HEK293 (cell line): ENCODE data around the gene TMEM191C.
"Not testable (repeated sequence)": the region's sequence is repeated elsewhere in the genome, so short reads cannot be mapped to it uniquely, and the experiment has no call there.

Experiments used
- KLF7 ChIP-seq: fragments of 450-650 bp; formaldehyde crosslinking; IDR thresholded peaks from 2 replicates; pipeline ENCODE4 v1.5.1; 2016; ENCODE audit warnings: missing biosample characterization, missing genetic modification characterization, borderline replicate concordance
- OSR2 ChIP-seq: fragments of 450-650 bp; formaldehyde crosslinking; IDR thresholded peaks from 2 replicates; pipeline ENCODE4 v1.5.1; 2016; ENCODE audit warnings: missing biosample characterization, missing genetic modification characterization
- YY1 ChIP-seq: fragments of 450-650 bp; formaldehyde crosslinking; IDR thresholded peaks from 2 replicates; pipeline ENCODE4 v1.5.1; 2018; ENCODE audit warnings: missing biosample characterization, missing genetic modification characterization
- ZNF169 ChIP-seq: fragments of 450-650 bp; formaldehyde crosslinking; IDR thresholded peaks from 2 replicates; pipeline ENCODE4 v1.5.1; 2016; ENCODE audit warnings: missing biosample characterization, missing genetic modification characterization
- ZNF221 ChIP-seq: fragments of 450-650 bp; formaldehyde crosslinking; IDR thresholded peaks from 2 replicates; pipeline ENCODE4 v1.5.1; 2017; ENCODE audit warnings: missing biosample characterization, missing genetic modification characterization, borderline replicate concordance
- ZNF24 ChIP-seq: fragments of 450-650 bp; formaldehyde crosslinking; IDR thresholded peaks from 2 replicates; pipeline ENCODE4 v1.5.1; 2016; ENCODE audit warnings: missing biosample characterization, missing genetic modification characterization
- ZNF37A ChIP-seq: fragments of 450-650 bp; IDR thresholded peaks from 2 replicates; pipeline ENCODE4 v1.5.1; 2018; ENCODE audit warnings: missing biosample characterization, missing genetic modification characterization
- ZNF76 ChIP-seq: fragments of 450-650 bp; formaldehyde crosslinking; IDR thresholded peaks from 2 replicates; pipeline ENCODE4; 2016; ENCODE audit warnings: low read depth, missing biosample characterization, missing genetic modification characterization, borderline replicate concordance
- TF ChIP-seq, protein P1 (sequence below): fragments of 450-650 bp; formaldehyde crosslinking; IDR thresholded peaks from 2 replicates; pipeline ENCODE4 v1.5.1; 2016; ENCODE audit warnings: missing biosample characterization, missing genetic modification characterization
- TF ChIP-seq, protein P2 (sequence below): sonication (generic); formaldehyde crosslinking; IDR thresholded peaks from 2 replicates; pipeline ENCODE4 v1.8.1; 2022; ENCODE audit warnings: mild to moderate bottlenecking, moderate library complexity, missing genetic modification reagents
- TF ChIP-seq, protein P3 (sequence below): fragments of 450-650 bp; formaldehyde crosslinking; IDR thresholded peaks from 2 replicates; pipeline ENCODE4 v1.5.1; 2016; ENCODE audit warnings: missing biosample characterization, missing genetic modification characterization

DNA sequence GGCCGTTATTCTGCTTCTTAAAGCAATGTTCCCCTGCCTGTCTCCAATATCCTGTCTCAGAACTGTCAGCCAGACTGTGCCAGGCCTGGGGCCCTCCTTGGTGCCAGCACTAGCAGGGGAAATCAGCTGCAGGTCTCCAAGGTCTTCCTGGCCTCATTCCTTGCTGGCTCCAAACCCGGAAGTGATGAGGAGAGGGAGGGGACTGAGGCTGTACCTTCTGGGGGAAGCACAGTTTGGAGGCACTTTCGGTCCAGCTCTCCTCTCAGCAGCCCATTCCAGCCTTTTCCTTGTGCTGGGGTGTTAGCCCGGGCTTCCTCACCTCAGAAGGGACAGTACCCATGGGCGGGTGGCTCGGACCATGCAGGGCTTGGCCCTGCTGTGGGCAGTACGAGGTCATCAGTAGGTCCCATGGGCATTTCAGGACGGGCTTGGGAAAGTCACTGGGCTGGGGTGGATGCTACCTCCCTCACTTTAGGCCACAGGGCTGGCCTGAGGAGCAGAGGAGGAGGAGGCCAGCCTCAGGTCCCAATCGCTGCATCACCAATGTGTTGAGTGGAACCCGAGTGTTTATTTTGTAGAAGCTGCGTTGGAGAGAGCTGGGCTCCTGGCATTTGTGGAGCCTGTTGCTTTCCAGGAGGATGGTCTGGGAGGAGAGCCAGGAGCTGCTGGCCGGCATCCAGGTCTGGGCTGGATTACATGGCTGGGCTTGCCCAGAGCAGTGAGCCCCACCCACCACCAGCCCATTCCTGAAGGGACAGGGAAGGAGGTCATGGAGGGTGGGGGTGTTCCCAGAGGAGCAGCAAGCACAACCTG is 31.0 kb upstream of the TMEM191C start:
- TF ChIP-seq ZNF169 (tag by site-specific recombination); ZNF76 (tag by site-specific recombination); ZNF221 (tag by site-specific recombination); ZNF37A (tag by site-specific recombination); KLF7 (tag by site-specific recombination); YY1 (tag by site-specific recombination); ZNF24; OSR2 (tag by site-specific recombination): not testable (repeated sequence)
- TF ChIP-seq, protein P1, sequence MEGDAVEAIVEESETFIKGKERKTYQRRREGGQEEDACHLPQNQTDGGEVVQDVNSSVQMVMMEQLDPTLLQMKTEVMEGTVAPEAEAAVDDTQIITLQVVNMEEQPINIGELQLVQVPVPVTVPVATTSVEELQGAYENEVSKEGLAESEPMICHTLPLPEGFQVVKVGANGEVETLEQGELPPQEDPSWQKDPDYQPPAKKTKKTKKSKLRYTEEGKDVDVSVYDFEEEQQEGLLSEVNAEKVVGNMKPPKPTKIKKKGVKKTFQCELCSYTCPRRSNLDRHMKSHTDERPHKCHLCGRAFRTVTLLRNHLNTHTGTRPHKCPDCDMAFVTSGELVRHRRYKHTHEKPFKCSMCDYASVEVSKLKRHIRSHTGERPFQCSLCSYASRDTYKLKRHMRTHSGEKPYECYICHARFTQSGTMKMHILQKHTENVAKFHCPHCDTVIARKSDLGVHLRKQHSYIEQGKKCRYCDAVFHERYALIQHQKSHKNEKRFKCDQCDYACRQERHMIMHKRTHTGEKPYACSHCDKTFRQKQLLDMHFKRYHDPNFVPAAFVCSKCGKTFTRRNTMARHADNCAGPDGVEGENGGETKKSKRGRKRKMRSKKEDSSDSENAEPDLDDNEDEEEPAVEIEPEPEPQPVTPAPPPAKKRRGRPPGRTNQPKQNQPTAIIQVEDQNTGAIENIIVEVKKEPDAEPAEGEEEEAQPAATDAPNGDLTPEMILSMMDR (tag by site-specific recombination) = not testable (repeated sequence)
- TF ChIP-seq, protein P2, sequence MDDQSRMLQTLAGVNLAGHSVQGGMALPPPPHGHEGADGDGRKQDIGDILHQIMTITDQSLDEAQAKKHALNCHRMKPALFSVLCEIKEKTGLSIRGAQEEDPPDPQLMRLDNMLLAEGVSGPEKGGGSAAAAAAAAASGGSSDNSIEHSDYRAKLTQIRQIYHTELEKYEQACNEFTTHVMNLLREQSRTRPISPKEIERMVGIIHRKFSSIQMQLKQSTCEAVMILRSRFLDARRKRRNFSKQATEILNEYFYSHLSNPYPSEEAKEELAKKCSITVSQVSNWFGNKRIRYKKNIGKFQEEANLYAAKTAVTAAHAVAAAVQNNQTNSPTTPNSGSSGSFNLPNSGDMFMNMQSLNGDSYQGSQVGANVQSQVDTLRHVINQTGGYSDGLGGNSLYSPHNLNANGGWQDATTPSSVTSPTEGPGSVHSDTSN (CRISPR knock-in tag) = not testable (repeated sequence)
- TF ChIP-seq, protein P3, sequence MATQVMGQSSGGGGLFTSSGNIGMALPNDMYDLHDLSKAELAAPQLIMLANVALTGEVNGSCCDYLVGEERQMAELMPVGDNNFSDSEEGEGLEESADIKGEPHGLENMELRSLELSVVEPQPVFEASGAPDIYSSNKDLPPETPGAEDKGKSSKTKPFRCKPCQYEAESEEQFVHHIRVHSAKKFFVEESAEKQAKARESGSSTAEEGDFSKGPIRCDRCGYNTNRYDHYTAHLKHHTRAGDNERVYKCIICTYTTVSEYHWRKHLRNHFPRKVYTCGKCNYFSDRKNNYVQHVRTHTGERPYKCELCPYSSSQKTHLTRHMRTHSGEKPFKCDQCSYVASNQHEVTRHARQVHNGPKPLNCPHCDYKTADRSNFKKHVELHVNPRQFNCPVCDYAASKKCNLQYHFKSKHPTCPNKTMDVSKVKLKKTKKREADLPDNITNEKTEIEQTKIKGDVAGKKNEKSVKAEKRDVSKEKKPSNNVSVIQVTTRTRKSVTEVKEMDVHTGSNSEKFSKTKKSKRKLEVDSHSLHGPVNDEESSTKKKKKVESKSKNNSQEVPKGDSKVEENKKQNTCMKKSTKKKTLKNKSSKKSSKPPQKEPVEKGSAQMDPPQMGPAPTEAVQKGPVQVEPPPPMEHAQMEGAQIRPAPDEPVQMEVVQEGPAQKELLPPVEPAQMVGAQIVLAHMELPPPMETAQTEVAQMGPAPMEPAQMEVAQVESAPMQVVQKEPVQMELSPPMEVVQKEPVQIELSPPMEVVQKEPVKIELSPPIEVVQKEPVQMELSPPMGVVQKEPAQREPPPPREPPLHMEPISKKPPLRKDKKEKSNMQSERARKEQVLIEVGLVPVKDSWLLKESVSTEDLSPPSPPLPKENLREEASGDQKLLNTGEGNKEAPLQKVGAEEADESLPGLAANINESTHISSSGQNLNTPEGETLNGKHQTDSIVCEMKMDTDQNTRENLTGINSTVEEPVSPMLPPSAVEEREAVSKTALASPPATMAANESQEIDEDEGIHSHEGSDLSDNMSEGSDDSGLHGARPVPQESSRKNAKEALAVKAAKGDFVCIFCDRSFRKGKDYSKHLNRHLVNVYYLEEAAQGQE (tag by site-specific recombination) = not testable (repeated sequence)
